COLO829 (cell line): ENCODE results near the gene ROPN1B.
A peak's percentile ranks its signal among the peaks of the same experiment; 100 is the strongest.
"Not testable (repeated sequence)": the region's sequence is repeated elsewhere in the genome, so short reads cannot be mapped to it uniquely, and the experiment has no call there.

ENCODE experiments used
- DNase-seq: peaks from one replicate; pipeline ENCODE4 v3.0.0; 2012; ENCODE audit warnings: low spot score

ROPN1B gene

GRCh38 chr3:125958511-125959316 lies 10.3 kb upstream of the ROPN1B start:
- DNase-seq, result no peak

- DNase-seq, result no peak
These were observed 9.5 kb upstream of the ROPN1B start for GRCh38 chr3:125959317-125960065.

DNA sequence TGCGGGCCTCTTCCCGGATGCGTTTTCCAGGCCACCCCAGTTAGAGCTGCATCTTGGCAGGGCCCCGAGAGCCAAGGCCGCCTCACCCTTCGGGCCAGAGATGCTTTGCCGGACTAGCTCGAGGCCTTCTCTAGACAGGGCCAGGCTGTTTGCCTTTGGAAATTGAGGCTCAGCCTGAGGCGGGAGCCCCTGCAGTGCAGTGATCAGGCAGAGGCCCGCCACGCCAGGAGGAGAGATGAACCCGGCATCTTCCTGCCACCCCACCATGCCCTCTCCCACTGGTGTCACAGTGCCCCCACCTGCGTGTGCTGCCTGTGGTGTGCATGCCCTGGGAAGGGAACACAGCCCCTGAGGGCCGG lies 8.9 kb upstream of the ROPN1B start:
- no peak for DNase-seq

DNA sequence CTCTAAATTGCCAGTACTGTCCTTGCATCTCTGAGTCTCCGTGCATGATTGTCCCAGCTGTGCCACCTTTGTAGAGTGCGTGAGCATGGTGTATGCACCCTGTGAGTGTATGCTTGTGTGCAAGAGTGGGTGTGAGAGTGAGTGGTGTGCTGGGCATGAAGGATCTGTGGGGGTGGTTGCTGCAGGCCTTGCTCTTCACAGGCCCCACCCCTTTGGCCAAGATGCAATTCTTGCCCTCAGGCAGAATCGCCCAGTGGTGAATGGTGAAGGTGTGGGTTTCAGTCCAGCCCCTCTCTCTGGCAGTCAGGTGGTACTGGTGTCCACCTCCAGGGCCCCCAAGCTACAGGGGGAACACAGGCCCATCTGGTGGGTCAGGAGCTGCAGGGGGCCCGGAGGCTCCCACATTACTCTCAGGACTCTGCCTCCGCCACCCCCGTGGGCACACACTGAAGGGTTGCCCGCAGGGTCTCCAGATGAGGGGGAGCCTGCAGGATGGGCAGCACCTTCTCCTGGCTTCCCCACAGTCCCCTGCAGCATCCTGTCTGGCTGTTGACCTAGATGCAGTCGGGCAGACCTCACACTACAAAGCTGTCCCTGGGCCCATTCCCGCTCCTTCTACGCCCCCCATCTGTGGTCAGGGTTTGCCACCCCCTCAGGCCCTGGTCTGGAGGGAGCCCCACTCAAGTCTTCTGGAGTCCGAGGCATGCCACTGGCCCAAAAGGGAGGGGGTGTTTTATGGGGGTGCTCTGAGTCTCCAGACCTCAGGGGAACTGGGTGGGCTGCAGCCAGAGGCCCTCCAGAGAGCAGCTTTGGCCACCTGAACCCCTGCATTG lies 8.3 kb upstream of the ROPN1B start:
- DNase-seq, result no peak

DNA sequence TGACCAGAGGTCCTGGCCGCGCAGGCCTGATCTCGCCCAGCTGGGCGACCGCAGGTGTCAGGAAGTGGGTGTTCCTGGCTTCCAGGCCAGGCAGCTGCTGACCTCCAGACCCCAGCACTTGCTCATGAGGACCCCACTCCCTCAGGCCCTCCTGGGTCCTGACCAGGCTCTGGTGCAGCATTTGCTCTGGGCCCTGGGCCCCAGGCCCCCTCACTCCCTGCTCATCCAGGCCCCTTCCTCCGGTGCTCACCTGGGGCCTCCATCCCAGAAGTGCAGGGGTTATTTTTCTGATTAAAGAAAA lies 7.7 kb upstream of the ROPN1B start:
- no peak for DNase-seq

DNA sequence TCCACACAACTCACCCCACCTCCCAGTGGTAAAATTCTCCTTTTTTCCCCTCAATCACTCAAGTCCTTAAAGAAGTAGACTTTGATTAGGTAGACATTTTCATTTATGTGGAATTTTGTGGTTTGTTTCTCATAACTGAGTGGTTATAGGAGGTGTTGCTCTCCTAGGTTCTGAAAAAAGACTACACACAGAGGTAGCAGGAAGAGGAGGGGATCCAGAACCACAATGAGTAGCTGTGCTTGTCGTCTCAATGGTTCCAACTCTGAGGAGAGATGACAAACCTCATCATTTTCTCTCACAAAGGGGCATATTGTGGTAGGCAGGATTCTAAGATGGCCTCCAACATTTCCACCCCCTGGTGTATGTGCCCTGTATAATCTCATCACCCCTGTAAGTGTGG lies 5.1 kb upstream of the ROPN1B start:
- DNase-seq, result not testable (repeated sequence)

- no peak for DNase-seq
These were observed 3.5 kb upstream of the ROPN1B start for GRCh38 chr3:125965505-125965904.

- no peak for DNase-seq
These were observed 1.8 kb upstream of the ROPN1B start for GRCh38 chr3:125967156-125967555.

GRCh38 chr3:125968121-125968520 lies 857 bp upstream of the ROPN1B start:
- not testable (repeated sequence) for DNase-seq

DNA sequence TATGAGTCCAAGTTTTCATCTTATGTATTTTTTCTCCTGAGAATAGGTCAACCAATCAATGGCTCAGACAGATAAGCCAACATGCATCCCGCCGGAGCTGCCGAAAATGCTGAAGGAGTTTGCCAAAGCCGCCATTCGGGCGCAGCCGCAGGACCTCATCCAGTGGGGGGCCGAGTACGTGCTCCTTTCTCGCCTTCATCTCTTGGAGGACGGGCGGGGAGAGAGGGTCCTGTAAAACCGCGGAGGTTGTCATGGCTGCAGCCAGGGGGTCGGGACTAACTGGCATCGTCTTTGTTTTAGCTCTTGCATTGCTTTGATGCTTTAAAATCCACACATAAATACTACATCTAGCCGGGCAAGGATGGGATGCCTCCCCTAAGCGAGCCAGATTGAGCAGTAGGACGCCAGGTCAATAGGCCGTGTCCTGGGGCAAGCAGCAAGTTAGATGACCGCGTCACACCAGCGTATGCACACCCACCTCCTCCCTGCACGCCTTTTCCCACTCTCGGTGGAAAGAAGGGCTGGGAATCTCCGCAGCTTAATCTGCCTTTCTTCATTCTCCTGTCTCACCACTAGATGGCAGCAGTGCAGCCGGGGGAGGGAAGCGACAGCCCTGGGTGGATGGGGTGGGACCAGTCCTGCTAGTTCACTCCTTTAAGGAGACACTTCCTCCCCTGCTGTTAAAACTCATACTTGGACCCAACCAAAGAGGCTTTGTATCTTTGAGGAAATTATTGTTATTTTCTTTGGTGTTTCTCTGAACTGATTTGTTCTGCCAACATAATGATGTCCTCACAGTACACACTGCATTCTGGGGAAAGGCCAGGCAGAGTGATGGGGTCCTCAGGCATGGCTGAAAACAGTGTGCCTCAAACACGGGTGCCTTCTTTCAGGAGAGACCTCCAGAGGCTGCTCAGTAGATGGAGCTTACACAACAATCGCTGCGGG lies 3.3 kb downstream of the ROPN1B start:
- DNase-seq, result not testable (repeated sequence)

GRCh38 chr3:125975245-125976002 lies 6.4 kb downstream of the ROPN1B start:
- DNase-seq, result peak; percentile 83

- not testable (repeated sequence) for DNase-seq
These were observed 7.0 kb downstream of the ROPN1B start for GRCh38 chr3:125976003-125976390.

DNA sequence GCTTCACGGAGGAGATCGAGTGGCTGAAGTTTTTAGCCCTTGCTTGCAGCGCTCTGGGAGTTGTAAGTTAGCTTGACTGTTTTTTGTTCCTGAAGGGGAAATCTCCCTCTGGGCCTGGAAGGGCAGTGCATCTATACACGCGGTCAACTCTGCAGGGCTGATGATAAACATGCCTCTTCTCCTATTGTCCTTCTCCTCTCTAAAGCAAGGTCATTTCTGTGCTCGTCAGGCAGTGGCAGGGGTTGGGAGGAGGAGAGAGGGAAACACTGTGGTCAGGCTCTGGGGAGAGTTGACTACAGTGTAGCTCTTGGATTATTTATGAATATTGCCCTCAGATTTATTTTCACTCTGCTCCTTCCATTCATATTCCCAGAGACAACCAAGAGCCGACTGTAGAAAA lies 8.1 kb downstream of the ROPN1B start:
- DNase-seq, result not testable (repeated sequence)

GRCh38 chr3:125984951-125985350 lies 16.0 kb downstream of the ROPN1B start:
- DNase-seq, result not testable (repeated sequence)

DNA sequence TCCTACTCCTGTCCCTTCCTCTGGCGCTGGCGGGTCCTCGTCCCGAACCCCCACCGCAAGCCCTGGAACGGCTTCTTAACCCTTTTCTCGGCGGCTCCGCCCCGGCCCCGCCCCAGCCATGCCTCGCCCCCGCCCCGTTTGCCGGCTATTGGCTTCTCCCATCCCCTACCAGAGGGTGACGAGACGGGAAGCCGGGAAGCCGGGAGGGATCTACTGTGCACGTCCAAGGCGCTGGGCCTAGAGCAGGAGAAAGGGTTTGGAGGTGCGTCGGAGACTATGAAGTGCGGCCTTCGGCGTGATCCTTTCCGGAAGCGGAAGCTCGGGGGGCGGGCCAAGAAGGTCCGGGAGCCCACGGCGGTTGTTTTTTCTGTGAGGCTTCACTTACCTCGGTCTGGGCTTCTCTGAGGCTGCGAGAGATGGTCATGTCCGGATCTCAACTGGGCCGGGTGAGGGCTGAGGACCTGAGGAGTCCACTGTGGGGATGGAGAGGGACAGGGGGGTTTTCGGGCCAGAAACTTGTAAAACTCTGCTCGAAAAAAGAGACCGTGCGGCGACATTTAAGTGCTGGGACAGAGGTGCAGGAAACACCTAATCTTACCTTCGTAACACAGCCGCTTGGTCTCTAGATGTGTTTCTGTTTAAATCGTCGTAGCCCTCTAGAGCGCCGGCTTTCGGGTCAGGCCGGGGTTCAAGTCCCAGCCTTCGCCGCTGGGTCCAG lies 21.4 kb downstream of the ROPN1B start:
- no peak for DNase-seq

- DNase-seq, result not testable (repeated sequence)
These were observed 27.8 kb downstream of the ROPN1B start for GRCh38 chr3:125996751-125997150.

- no peak for DNase-seq
These were observed 33.2 kb downstream of the ROPN1B start for GRCh38 chr3:126002189-126002588.

GRCh38 chr3:126003447-126004190 lies 34.6 kb downstream of the ROPN1B start:
- DNase-seq, result no peak

GRCh38 chr3:126004217-126004616 lies 35.2 kb downstream of the ROPN1B start:
- DNase-seq, result no peak
